ENCODE data around the gene PGAP3.

PGAP3 gene

DNA sequence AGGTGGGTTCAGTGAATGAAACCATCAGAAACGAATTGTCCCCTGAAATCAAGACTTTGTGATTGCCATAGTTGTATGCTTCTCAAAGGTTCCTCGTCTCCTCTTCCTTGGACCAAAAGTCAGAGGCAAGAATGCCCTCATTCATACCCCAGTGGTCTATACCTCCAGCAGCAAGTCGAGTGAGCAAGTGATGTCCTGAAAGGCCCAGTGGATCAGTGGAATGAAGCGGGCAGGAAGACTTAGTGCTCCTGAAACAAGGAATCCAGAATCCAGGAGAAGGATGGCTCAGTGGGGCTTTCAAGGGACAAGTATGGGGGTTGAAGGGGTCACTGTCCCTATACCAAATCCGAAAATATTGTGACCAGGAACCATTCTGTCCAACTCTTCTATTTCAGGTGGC is 6.7 kb upstream of the PGAP3 start:
- DNase-seq: no peak

DNA sequence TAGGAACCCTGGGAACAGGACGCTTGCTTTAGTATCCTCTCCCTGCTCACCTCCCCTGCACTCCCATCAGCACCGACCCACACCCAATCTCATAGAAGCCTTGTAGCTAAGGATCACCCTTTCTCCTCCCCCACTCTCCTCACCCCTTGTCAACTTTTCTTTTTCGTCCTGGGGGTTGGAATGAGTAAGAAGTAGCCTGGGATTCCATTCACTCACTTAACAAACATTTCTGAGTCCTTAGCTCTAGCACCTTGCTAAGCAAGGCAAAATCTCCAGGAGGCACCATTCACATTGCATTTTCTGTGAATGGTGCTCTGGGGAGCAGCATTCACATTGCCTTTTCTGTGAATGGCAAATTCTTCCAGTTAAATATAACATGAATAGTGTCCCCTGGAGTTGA is 1.1 kb upstream of the PGAP3 start:
- DNase-seq: no peak

DNA sequence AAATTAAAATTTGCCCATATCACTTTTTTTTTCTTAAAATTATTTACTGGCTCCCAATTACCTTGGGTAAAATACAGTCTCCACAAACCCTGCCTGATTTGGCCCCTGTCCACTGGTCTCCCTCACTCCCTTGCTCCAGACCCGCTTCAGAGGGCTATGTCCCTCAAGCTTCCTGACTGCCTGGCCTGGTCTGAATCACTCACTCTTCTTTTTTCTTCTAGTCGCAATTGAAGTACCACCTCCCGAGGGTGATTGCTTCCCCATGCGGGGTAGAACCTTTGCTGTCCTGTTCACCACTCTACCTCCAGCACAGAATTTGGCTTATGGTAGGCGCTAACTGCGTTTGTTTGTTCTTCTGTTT is 598 bp upstream of the PGAP3 start:
- DNase-seq: no peak

DNA sequence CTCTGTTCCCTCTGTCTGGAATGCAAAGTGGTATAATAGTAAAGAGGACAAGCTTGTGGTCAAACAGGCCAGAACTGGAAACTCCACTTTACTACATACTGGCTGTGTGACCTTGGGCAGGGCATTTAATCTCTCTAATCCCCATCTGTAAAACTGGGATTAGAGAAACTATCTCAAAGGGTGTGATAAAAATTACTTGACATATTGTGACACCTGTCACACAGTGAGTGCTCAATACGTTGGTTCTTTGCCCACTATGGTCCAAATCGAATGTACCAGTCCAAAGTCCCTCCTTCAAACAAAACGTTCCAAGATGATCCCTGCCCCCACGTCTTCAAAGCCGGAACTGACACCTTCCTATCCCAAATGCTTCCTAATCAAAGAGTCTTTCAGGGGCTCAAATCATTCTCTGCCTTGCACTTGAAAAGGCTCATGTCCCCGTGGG is 734 bp downstream of the PGAP3 start:
- no peak for DNase-seq

DNA sequence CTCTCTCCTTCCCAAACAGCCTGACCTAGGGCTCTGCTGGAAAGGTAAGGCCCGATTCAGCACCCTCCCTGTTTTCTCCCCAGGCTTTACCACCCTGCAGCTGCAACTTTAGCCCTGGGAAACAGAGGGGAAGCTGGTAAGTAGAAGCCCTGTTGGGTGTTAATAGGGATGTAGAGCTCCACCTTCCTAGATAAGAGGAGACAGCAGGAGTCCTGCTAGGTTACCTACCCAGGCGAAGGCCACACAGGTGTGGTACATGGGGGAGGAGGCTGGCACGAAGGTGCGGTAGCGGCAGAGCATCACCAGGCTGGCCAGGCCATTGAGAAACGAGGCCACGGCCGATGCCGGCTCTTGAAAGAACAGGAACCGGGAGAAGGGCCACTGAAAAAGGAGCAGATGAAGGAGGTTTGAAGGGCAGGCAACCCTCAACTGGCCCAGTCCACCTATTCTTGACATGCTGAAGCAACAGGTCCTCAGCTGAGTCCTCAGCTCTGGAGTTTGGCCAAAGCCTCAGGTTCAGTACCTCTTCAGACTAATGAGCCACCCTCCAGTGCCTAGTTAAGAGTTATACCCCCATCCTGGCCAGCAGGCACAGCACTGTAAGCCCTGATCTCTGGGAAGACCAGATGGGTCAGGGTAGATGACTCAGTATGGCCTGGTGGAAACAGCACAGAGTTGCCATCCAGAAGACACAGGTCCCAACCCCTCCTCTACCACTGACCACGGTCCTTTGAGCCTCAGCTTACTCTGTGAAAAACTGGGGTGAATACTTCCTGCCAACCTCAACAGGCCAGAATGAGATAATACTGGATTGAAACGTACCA is 3.3 kb downstream of the PGAP3 start:
- no peak for DNase-seq

DNA sequence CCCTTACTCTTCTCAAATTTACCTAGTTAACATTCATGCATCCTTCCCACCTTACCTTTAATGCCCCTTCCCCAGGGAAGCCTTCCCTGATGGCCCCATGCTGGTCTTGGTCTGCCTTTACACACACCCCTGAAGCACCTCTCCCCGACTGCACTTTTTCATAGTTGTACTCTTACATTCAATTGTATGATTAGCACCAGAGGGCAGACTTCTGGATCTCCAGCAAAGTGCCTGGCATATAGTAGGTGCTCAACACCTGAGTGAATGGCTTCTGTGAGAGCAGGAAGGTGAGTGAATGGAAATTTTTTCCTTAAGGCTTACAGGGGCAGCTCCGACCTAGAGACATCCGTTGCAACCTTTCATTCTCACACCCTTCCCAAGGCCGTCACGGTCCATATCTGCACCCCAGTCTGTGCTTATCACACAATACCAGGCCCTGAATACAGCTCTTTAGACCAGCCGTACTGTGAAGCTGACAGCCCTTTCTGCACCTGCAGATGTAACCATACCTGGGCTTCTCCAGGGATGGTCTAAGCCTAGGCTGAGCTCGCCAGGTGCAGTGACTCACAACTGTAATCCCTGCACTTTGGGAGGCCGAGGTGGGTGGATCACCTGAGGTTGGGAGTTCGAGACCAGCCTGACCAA is 4.4 kb downstream of the PGAP3 start:
- DNase-seq: no peak

DNA sequence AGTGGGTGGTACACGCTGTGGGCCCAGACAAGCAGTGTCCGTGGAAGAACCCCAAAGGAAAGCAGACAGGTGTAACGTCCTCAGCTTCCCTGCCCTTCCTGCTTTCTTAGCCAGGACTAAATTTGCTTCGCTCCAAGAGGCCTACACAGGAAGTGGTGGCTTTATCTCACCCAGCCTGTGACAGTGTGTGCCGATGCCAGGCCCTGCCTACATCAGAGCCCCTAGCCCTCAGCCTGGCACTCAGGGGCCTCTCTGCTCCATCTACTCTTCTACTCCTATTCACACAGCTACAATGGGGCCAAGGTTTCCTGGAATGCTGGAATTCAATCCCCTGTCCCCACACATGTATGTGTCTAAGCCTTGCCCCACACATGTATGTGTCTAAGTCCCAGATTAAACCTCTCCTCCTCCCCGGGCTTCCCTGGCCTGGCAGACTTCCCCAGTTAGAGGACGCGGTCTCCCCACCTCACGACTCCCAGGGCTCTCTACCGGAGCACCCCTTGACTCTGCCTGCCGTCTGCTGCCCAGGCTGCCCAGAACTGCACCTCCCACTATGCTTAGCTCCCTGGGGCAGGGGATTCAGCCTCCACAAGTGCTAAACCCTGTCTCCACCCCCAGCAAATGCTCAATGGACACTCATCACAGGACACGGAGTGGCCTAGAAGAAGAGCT is 8.2 kb downstream of the PGAP3 start:
- no peak for DNase-seq

DNA sequence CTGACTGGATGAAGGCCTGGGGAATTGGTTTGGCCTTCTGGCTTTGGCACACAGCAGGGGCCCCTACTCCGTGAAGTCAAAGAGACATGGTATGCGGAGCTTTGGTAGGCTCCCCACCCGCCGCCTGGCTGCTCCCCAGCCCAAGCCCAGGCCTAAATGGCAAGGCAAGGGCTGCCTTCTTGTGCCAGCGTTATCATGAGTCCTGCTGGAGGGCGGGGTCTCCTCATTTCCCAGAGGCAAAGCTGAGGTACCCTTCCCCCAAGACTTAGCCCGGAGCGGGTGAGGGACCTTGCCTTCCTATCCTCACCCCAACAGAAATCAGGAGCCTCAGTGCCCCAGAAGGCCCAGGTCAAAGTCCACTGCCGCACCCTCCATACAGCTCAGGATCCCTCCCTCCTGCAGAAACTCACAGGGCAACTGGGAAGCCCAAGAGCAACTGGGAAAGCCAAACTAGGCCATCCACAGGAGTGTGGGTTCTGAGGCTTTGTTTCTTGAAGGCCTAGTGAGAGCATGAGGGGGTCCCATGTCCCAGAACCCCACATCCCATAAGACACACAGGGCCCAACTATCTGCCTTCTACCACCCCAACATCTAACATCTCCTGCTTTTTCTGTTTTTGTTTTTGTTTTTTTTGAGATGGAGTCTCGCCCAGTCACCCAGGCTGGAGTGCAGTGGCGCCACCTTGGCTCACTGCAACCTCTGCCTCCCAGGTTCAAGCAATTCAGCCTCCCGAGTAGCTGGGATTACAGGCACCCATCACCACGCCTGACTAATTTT is 9.3 kb downstream of the PGAP3 start:
- no peak for DNase-seq

DNA sequence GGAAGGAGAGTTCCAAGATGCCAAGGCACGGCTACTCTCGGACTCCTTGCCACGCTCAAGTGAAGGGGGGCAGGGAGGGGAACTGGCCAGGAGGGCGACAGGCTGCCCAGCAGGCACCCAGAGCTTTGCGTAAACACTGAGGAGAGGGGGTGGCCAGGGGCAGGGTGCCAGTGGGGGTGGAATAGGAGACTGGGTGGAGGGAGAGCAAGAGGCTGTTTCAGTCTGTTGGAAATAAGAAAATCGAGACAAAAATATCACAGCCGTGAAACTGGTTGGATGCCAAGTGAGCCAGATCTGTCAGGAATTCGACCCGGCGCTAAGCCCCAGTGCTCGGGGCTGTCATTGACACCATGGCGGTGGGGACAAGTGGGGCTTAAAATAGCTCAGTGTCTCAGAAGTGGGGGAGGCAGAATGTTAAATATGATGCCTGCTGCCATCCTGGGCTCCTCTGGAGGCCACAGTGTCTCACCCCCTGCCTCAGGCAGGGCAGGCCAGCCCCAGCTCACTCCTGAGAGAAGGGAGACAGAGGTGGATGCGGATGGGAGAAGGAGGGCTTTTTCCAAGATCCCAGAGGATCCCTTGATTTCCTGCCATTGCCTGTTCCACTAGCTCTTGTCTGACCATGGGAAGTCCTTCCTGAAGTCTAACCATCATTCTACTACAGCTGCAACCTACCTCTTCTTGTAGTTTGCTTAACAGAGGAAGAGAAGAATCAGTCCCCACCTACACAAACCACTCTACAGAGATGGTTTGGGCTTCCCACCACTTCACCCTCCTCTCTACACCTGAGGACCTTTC is 10.1 kb downstream of the PGAP3 start:
- DNase-seq: peak; percentile 45

DNA sequence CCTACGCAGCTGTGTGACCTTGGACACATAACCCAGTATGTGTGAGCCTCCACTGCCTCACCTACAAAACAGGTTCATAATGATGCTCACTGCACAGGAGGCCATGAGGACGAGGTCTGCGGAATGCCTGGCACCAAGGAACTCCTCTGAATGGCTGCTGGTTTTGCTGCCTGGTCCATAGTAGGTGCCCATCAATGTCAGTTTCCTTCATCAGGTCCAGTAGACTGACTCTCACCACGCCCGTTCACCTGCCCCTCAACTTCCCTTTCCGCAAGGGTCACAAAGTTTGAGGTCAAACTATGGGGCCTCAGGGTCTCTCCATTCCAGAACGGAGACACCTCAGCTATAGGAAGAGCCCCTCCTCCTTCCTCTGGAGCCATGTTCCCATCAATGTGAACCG is 10.8 kb downstream of the PGAP3 start:
- no peak for DNase-seq

DNA sequence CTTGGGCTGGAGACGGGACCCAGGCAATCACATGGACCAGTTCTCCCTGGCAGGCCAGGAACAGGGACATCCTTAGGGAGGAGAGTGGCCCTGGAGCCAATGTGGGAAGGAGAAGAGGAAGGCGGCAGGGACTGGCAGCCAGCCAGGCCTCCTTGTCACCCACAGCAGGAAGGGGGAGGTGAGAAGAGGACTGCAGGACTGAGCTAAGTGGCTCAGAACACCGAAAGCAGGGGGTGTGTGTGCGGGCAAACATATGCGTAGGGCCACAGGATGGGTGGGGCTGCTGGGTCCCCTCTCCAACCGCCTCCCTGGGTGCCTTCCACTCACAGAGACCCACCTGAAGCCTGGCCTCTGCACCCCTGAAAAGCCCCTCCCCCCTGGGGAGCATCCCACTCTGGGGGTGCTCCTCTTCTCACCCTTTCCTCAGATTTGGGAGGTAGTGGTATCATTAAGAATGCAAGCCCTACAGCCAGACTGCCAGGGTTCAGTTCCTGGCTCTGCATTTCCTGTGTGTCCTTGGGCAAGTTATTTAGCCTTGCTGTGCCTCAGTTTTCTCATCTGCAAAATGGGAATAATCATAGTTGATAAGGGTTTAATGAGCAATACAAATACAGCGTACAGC is 11.5 kb downstream of the PGAP3 start:
- peak; percentile 42 for DNase-seq

DNA sequence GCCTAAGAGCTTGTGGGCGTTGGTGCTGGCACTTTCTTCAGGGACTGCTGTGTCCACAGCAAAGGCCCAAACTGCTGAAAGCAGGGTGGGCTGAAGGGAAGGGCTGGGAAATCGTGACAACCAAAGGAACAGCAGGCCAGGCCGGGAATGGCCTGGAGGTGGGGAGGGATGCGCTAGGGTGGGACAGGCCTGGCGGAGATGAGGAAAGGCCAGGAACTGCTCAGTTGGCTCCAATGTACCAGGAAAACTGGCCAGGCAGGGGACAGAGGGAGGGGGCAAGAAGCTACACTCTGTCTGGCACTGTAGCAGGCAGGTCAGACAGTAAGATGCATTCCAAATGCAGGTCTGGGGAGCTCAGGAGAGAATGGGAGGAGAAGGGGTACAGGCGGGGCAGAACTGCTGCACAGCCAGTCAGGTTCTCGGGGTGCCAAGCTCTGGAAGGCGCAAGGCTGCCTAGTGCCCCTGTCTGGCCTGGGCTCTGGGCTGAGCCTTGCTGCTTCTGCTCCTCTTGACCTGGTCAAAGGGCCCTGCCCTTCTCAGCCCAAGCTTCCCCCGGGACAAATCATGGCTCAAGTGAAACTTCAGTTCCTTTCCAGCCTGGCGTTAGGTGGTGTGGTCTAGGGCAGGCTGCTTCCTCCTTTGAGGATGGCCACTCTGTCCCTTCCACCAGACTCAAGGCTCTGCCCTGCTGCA is 12.3 kb downstream of the PGAP3 start:
- no peak for DNase-seq

DNA sequence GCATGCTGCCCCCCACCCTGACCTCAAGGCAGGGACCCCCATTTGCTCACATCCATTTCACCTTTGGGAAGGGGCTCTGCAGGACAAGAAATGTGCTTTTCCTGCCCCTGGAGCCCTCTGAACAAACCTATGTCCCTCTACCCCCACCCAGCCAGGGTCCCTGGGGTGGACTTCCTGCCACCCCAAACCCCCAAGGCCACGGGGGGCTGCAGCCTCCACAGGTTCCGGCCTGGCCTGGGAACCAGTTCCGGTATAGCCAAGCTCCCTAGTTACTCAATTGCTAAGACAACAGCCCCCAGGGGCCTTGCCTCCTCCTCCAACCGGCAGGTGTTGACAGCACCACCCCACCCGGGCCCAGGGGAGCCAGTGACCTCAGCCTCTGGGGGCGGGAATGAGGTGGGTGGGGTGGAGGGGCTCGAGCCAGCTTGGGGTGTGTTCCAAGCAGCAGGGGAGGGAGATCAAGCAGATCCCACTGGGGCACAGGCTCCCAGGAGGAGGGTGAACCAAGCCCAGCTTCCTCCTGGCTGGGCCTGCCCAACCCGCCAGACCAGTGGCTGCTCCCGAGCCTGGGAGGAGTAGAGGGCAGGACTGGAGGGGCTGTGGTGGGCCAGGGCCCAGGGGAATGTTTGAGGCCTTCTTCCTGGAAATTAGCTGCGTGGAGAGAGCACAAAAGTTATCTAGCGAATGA is 13.0 kb downstream of the PGAP3 start:
- DNase-seq: no peak

DNA sequence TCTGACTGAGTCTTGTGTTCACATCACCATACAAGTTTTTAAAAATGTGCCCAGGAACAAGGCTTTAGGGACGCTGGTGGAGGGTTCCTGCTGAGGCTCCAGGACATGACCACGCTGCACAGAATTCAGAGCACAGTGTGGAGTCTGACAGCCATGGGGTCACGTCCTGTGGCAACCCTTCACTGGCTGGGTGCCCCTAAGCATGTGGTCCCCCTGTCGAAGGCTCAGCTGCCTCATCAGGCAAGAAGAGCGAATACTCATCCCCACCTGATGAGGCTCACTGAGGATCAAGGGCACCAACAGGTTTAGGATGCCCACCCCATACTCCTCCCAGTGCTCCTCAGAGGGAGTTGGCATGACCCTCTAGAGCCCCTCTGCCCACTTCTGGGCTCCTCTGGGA is 13.7 kb downstream of the PGAP3 start:
- DNase-seq: no peak

DNA sequence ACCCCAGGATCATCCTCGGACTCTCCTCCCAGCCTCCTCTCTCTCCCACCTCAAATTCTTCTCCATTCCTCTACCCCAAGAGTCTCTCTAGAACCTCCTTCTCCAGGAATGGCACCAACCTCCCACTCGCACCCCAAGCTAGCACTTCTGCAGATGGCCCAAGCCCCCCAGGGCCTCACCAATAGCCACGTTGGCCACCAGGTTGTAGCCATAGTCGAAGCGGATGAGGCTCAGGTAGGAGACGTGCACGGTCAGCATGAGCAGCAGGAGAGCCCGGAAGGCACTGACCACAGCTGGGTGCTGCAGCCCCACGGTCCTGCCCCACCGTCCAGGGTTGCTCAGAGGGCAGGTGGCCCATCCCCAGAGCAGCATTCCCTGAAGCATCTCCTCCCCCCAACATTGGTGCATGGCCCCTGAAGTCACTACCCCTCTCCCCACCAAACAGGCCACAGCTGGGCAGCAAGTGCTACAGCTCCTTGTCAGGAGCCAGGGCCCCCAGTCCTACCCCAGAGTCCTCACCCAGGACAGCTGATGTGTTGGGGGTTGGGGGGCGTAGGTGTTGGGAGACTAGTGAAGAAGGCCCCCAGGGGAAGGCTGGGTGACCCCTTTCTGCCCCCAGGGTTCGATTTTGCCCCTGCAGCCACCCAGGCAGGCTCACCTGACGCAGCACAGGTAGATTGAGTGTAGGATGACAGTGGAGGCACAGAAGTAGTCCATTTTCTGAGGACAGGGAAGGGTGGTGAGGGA is 14.3 kb downstream of the PGAP3 start:
- DNase-seq: no peak

DNA sequence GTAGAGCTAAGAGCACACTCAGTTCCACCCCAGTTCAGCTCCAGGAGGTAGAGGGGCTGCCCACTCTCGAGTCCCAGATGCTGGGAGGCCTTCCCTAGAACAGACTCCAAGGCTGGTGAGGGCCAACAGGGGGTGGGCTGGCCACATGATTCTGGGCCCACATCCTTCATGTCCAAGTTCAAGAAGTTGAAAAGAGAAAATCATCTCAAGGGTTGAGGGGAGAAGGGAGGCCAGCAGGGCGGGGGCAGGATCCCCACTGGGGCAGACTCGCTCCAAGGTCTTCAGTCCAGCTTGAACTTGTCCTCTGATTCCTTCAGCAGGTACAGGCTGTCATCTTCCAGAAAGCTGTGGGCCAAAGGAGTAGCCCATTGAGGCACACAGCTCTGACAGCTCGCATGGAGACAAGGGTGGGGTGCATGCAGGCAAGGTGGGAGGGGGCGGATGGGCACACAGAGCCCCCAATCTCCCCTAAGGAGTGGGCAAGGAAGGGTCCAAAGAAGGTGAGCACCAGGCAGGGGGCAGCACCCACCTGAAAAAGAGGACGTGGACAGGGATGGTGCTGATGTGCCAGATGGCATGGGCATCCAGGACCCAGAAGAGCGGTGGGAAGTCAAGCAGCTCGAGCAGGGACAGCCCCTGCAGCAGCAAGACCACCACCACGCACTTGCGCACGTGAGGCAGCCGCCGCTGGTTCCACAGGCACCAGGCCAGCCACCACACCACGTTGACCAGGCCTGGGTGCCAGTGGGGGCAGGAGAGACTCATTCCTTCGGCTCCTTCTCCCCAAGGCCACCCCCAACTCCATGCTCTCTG is 15.1 kb downstream of the PGAP3 start:
- no peak for DNase-seq

DNA sequence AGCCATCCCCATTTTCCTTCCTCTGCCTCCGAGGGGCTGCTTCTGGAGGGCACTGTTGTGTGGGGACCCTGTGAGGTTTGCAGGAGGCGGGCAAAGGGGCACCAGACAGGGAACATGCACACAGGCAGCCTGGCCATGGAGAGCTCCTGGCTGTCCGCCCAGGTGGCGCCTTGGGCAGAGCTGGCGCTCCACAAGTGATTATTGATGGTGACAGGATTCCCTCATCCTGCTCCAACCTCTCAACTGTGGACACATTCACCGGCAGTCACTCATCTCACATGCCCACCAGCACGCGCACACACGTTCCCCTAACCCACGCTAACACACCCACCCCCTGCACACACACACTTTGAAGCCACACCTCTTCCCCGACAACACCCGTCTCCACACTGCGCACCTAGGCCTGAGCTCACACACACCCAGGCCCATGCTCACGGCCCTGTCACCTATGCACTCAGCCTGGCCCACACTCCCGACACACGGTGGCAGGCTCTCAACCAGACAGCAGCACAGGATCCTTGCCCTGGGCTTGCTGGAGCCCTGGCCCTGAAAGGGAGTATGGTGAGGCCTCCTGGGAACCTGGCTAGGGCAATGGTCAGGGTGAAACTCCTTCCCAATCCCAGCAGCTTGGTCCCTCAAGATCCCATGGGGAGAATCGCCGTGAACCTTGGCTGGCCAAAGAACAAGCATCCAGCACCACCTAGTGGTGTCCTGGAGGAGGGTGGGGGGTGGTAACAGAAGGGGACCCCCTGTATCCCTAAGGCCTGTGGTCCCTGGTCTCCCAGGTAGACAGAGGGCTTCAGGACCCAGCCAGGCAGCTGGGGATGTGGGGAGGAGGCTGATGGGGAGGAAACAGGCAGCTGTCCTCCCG is 16.0 kb downstream of the PGAP3 start:
- DNase-seq: peak; percentile 31

DNA sequence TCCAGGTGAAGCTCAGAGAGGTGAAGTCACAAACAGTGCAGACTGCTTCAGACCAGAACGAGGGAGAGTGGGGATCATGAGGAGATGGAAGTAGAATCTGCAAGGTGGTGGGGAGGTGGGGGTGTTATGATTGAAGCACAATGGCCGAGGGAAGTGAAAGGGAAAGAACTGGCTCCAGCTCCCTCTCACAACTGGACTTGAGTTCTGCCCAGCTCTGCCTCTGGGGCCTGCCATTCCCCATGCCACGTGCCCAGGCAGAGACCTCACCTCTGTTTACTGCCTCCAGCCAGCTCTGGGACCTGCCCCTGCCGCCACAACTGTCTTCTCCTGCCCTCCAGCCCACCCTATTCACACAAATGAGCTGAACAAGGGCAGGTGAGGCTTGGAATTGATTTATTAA is 17.1 kb downstream of the PGAP3 start:
- DNase-seq: no peak

Data from fibroblast of skin of right biceps (primary cell).